HUES48 (cell line): ENCODE results near the gene MPHOSPH9.
A peak's percentile ranks its signal among the peaks of the same experiment; 100 is the strongest.

Source experiments
- H3K27ac ChIP-seq: one replicate; pipeline ENCODE4 v1.7.0; 2013; ENCODE audit warnings: low read depth, low read length, inconsistent platforms
- H3K27me3 ChIP-seq: 2 replicates; pipeline ENCODE4 v1.6.1; 2013; ENCODE audit warnings: mild to moderate bottlenecking, low read length; ENCODE audit not compliant: control insufficient read depth, insufficient read depth
- H3K36me3 ChIP-seq: 2 replicates; pipeline ENCODE4 v1.6.1; 2013; ENCODE audit warnings: low read length; ENCODE audit not compliant: control insufficient read depth, insufficient read depth
- H3K4me1 ChIP-seq: 2 replicates; pipeline ENCODE4 v1.6.1; 2013; ENCODE audit warnings: mild to moderate bottlenecking, low read length; ENCODE audit not compliant: control insufficient read depth, insufficient read depth
- H3K4me3 ChIP-seq: 2 replicates; pipeline ENCODE4 v1.5.1; 2013; ENCODE audit warnings: mild to moderate bottlenecking, low read depth, low read length
- H3K9ac ChIP-seq: 2 replicates; pipeline ENCODE4 v1.6.1; 2013; ENCODE audit warnings: mild to moderate bottlenecking, low read depth, low read length, moderate library complexity
- H3K9me3 ChIP-seq: 2 replicates; pipeline ENCODE4 v1.6.1; 2013; ENCODE audit warnings: low read length; ENCODE audit not compliant: control insufficient read depth, insufficient read depth

The MPHOSPH9 gene

DNA sequence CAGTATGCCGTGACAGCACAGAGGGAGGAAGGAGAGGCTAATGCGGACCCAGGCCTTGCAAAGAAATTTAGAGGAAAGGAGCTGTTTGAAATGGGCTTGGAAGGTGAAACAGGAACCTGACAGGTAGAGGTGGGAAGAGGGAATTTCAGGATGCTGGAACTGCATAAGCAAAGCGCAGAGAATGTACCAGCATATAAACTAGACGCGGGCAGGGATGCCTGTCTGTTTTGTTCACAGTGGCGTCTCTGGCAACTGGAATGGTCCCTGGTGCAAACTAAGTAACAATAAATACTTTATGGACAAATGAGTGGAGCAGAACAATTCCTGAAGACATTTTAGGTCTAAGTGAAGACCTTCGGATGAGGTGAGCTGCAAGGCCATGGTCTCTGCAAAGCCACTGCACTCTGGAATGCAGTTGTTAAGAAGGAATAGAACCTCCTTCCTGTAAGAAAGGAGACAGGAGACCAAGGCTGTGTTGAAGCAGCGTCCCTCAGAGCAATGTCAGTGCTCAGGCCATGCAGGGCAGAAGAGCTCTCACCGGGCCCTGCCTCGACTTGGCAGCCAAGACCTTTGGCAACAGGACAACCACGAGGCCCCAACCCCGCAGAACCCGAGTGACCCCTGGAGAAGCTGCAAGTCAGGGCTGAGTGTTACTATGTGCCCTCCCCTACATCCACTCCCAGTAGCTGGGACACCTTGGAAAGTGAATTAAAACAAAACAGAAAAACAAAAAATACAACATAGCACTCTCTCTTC lies 124.8 kb downstream of the MPHOSPH9 start:
- no peak overlapping the region for H3K9ac ChIP-seq
- H3K4me1 ChIP-seq, result peaks cover 24% of the 10 kb centered on the region
- H3K4me3 ChIP-seq, result no peak overlapping the region
- no peaks in the 10 kb centered on the region for H3K36me3 ChIP-seq
- no peaks in the 10 kb centered on the region for H3K9me3 ChIP-seq
- no peak overlapping the region for H3K27ac ChIP-seq
- H3K27me3 ChIP-seq, result no peaks in the 10 kb centered on the region

DNA sequence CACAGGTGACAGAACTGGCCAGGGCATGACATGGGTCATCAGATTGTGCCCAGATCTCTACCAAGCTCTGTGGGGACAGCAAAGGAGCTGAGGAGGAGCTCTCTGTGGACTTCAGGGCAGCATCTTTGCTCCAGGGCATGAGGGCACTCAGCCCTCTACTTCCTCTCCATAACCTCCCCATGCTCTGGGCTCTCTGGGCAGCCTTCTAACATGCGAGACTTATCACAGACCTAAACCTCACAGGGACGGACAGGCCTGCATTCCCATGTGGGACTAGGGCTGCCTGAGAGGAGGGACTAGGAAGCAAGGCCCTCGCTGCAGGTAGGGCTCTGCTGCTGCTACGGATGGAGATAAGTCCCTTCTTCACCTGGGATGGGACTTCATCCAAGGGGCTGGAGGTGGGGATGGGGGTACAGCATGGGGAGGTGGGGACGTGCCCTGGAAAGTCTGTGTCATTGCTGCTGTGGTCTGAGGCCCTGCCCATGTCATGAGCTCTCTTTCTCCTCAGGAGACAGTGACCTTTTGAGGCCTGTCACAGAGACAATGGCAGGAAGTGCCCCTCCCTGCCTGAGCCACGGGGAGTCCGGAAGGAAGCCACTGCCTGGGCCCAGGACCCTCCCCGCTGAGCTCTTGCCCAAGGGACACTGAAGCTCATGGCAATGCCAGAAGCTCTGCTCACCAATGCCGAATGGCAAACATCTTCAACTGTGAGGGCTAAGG lies 126.1 kb downstream of the MPHOSPH9 start:
- Histone ChIP-seq H3K9me3 (no peaks in the 10 kb centered on the region), H3K36me3 (no peaks in the 10 kb centered on the region), H3K4me1 (peaks cover 37% of the 10 kb centered on the region), H3K9ac (no peak overlapping the region), H3K4me3 (no peak overlapping the region), H3K27ac (peak overlapping the region; percentile 32), H3K27me3 (no peaks in the 10 kb centered on the region)

DNA sequence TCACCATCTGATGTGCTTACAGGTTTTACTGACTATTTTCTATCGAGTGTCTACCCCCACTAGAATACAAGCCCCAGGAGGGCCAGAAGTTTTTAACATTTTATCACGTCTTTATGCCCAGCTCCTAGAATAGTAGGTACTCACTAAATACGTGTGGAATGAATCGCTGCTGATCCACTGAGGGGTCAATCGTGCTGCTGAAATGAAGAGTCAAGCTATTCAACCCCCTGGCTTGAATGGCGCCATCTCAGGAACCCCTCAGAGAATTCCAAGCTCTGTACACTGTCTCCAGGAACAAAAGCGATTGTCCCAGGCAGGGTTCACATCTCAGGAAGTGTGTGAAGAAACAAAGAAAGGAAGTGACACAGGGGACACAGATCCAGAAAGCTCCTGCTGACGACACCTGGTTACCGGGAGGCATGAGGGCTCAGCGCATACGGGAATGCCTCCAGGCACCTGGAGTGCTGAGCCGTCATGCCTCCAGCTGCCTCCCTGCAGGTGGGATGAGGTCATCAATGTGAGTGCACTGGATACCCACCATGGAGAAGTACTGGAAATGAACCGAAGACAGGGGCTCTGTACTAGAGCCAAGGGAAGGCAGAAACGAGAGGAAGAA lies 127.6 kb downstream of the MPHOSPH9 start:
- Histone ChIP-seq H3K27me3 (no peaks in the 10 kb centered on the region), H3K4me3 (no peak overlapping the region), H3K36me3 (no peaks in the 10 kb centered on the region), H3K27ac (peak overlapping the region; percentile 57), H3K9ac (no peak overlapping the region), H3K4me1 (peaks cover 44% of the 10 kb centered on the region), H3K9me3 (no peaks in the 10 kb centered on the region)

DNA sequence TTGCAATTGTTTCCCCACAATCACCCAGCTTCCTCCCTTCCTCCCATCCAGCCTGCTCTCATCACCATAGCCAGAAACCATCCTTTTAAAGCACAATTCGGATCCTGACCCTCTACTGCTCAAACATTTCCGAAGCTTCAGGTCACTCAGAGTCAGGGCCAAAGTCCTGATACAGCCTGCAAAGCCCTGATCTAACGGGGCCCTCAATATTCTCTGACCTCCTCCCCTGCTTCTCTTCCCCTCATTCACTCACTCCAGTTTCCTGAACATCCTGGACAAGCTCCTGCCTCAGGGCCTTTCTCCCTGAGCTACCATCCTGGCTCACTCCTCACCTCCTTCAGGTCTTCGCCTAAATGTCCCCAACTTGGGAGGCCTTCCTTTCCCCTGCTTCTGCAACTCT lies 128.1 kb downstream of the MPHOSPH9 start:
- Histone ChIP-seq H3K4me1 (peaks cover 44% of the 10 kb centered on the region), H3K36me3 (no peaks in the 10 kb centered on the region), H3K27me3 (no peaks in the 10 kb centered on the region), H3K9me3 (no peaks in the 10 kb centered on the region), H3K27ac (peak overlapping the region; percentile 57), H3K9ac (peak overlapping the region; percentile 35; the same call in 1 of the 2 replicates), H3K4me3 (no peak overlapping the region)
